Measurements from ENCODE around the gene ZNF101.

The ZNF101 gene

DNA sequence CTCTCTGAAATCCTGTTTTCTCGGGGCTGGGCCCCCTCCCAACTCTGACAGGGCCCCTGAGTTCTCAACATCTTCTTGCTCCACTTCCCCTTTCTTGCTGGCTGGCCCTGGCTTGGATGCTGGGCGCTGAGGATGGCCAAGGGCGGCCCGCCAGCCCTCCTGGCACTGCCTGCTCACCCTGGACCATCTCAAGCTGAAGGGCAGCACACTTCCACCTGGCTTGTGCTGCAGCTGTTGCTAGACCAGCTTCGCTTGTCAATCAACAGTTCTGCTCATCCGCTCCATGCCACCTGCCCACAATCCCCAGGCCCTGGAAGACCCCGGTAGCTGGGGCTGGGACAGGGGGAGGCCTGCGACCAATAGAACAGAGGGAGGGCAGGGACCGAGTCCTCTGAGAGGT is 18.3 kb upstream of the ZNF101 start:
- TF ChIP-seq, protein P1, sequence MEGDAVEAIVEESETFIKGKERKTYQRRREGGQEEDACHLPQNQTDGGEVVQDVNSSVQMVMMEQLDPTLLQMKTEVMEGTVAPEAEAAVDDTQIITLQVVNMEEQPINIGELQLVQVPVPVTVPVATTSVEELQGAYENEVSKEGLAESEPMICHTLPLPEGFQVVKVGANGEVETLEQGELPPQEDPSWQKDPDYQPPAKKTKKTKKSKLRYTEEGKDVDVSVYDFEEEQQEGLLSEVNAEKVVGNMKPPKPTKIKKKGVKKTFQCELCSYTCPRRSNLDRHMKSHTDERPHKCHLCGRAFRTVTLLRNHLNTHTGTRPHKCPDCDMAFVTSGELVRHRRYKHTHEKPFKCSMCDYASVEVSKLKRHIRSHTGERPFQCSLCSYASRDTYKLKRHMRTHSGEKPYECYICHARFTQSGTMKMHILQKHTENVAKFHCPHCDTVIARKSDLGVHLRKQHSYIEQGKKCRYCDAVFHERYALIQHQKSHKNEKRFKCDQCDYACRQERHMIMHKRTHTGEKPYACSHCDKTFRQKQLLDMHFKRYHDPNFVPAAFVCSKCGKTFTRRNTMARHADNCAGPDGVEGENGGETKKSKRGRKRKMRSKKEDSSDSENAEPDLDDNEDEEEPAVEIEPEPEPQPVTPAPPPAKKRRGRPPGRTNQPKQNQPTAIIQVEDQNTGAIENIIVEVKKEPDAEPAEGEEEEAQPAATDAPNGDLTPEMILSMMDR (IDR thresholded peaks at IDR 0.05; ENCODE audit: insufficient read depth, low read length, poor library complexity, severe bottlenecking): no peak
- H3K27me3 ChIP-seq (replicated peaks; ENCODE audit: control insufficient read depth, insufficient read depth, low read length): no peaks in the 10 kb centered on the region
- DNase-seq (ENCODE audit: extremely low read depth, insufficient read length): no peak
- peaks cover 69% of the 10 kb centered on the region for H3K36me3 ChIP-seq (ENCODE audit: control insufficient read depth, insufficient read depth, low read length)
- no peak overlapping the region for H3K4me3 ChIP-seq (replicated peaks; ENCODE audit: low read depth, low read length)

DNA sequence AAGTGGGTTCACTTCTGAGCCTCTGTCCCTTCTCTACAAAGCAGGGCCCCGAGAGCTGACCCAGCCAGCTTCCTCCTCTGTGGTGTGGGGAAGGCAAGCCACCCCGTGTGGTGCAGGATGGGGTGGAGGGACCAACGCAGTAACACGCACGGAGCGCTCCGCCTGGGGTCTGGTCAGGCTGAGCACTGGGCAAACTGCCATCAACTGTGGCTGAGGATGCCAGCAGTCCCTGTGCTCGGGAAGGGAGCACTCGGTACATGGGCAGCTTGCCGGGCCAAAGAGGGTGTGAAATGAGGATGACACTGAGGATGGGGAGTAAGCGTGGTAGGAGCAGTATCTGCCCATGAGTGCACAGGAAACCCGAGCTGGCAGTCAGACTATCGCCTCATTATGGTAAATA is 17.6 kb upstream of the ZNF101 start:
- no peak overlapping the region for H3K4me3 ChIP-seq (replicated peaks; ENCODE audit: low read depth, low read length)
- H3K36me3 ChIP-seq (ENCODE audit: control insufficient read depth, insufficient read depth, low read length): peaks cover 72% of the 10 kb centered on the region

DNA sequence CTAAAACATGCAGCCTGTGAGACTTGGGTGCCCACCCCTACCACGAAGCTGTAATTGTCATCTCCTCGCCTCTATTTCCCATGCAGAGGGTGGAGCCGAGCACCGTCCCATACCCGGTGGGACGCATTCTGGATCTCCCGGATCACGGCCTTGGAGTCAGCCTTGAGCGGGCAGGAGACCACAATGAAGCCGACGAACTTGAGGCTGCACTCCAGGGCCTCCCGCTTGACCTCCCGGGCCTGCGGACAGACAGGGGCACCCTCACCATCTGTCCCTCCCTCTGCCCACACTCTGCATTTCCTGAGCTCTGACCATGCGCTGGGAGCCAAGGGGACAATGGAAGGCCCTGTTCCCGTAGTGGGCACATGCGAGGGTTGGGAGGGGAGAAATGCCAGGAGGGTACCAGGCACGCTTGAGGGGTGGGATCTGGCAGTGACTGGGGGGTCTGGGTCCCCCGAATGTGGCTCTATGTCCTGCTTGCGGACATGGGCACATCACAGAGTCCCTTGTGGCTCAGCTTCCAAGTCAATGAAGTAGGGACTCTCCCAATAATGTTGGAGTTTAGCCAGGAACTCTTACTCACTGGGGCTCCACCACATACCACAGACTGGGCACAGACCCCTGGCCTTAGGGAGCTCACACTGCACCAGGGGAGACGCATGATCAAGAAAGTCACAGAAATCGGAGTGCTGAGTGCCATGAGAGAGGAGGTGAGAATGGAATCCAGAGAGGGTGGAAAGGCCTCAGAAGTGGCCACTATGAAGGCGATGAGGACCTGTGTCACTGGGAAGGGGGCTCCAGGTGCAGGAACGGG is 15.9 kb upstream of the ZNF101 start:
- H3K4me3 ChIP-seq (replicated peaks; ENCODE audit: low read depth, low read length): no peak overlapping the region
- H3K36me3 ChIP-seq (ENCODE audit: control insufficient read depth, insufficient read depth, low read length): peaks cover 75% of the 10 kb centered on the region
- DNase-seq (ENCODE audit: extremely low read depth, insufficient read length): no peak

More for the DNA sequence above, 17.6 kb upstream of the ZNF101 start:
- H3K27me3 ChIP-seq (replicated peaks; ENCODE audit: control insufficient read depth, insufficient read depth, low read length): no peaks in the 10 kb centered on the region
- TF ChIP-seq, protein P1 (IDR thresholded peaks at IDR 0.05; ENCODE audit: insufficient read depth, low read length, poor library complexity, severe bottlenecking): no peak
- no peak for DNase-seq (ENCODE audit: extremely low read depth, insufficient read length)

DNA sequence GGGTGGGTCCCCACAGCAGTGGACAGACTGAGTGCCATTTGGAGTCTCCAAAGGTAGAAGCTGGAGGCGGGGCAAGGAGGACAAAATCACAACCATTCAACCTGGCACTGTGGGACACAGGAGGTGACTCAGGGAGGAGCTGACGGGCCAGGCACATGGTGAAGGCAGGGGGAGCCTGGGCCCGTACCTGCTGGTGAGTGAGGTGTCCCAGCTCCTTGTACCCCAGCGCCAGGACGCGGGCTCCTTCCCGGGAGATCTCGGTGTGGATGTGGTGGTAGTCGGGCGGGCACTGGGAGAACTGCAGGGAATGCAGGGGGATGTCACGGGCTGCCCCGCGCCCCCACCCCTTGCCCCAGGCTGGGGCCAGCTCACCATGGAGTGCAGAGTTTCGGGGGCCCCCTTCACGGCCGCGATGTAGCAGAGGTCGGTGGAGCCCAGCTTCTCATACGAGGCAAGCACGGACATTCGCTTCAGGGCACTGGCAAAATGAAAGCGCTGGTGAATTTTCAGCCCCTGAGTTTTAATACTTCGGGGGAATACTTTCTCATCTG is 15.0 kb upstream of the ZNF101 start:
- Histone ChIP-seq H3K4me3 (replicated peaks; ENCODE audit: low read depth, low read length) (no peak overlapping the region), H3K27me3 (replicated peaks; ENCODE audit: control insufficient read depth, insufficient read depth, low read length) (no peaks in the 10 kb centered on the region), H3K36me3 (ENCODE audit: control insufficient read depth, insufficient read depth, low read length) (peaks cover 82% of the 10 kb centered on the region)
- no peak for DNase-seq (ENCODE audit: extremely low read depth, insufficient read length)
- TF ChIP-seq, protein P1 (IDR thresholded peaks at IDR 0.05; ENCODE audit: insufficient read depth, low read length, poor library complexity, severe bottlenecking): no peak

More for the DNA sequence above, 15.9 kb upstream of the ZNF101 start:
- TF ChIP-seq, protein P1 (IDR thresholded peaks at IDR 0.05; ENCODE audit: insufficient read depth, low read length, poor library complexity, severe bottlenecking): no peak
- no peaks in the 10 kb centered on the region for H3K27me3 ChIP-seq (replicated peaks; ENCODE audit: control insufficient read depth, insufficient read depth, low read length)

DNA sequence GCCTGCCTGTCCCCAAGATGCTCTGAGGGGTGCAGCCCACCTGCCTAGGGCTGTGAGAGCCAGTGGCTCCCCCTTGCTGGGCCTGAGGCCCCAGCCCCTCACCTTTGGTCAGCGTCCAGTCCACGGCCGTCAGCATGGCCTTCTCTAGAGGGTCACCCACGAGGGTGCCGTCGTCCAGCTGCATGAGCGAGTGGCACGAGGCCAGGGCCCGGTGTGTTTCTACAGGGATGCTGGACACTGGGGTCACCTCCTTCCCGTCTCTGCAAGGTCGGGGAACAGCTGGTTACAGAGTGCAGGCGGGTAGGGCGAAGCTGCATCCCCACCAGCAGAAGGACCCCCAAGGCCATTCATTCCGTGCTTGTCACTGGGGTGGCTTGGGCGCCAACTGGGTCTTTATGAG is 14.2 kb upstream of the ZNF101 start:
- no peak for DNase-seq (ENCODE audit: extremely low read depth, insufficient read length)
- TF ChIP-seq, protein P1 (IDR thresholded peaks at IDR 0.05; ENCODE audit: insufficient read depth, low read length, poor library complexity, severe bottlenecking): no peak
- Histone ChIP-seq H3K4me3 (replicated peaks; ENCODE audit: low read depth, low read length) (no peak overlapping the region), H3K27me3 (replicated peaks; ENCODE audit: control insufficient read depth, insufficient read depth, low read length) (no peaks in the 10 kb centered on the region), H3K36me3 (ENCODE audit: control insufficient read depth, insufficient read depth, low read length) (peaks cover 82% of the 10 kb centered on the region)
